ENCODE data around the gene GUCY1A2.
"Not testable (repeated sequence)": the region's sequence is repeated elsewhere in the genome, so short reads cannot be mapped to it uniquely, and the experiment has no call there.

Gene GUCY1A2

DNA sequence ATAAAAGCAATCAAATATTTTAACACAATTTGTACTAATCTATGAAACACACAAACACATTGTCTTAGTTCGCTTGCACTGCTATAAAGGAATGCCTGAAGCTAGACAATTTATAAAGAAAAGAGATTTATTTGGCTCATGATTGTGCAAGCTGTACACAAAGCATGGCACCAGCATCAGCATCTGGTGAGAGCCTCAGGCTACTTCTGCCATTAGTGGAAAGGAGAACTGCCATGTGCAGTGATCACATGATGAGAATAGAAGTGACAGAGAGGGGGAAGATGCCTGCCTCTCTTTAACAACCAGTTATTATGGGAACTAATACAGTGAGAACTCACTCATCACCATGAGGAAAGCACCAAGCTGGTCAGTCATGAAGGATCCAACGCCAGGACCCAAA lies 105.1 kb downstream of the GUCY1A2 start:
- Histone ChIP-seq H3K4me3 (ENCODE audit: low read depth, low read length) (no peak overlapping the region), H3K36me3 (no peaks in the 10 kb centered on the region), H3K4me1 (no peaks in the 10 kb centered on the region), H3K27me3 (no peaks in the 10 kb centered on the region), H3K9me3 (no peaks in the 10 kb centered on the region)
- no peak for DNase-seq
- TF ChIP-seq, protein P1, sequence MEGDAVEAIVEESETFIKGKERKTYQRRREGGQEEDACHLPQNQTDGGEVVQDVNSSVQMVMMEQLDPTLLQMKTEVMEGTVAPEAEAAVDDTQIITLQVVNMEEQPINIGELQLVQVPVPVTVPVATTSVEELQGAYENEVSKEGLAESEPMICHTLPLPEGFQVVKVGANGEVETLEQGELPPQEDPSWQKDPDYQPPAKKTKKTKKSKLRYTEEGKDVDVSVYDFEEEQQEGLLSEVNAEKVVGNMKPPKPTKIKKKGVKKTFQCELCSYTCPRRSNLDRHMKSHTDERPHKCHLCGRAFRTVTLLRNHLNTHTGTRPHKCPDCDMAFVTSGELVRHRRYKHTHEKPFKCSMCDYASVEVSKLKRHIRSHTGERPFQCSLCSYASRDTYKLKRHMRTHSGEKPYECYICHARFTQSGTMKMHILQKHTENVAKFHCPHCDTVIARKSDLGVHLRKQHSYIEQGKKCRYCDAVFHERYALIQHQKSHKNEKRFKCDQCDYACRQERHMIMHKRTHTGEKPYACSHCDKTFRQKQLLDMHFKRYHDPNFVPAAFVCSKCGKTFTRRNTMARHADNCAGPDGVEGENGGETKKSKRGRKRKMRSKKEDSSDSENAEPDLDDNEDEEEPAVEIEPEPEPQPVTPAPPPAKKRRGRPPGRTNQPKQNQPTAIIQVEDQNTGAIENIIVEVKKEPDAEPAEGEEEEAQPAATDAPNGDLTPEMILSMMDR (IDR thresholded peaks at IDR 0.05; ENCODE audit: low read depth, low read length): no peak

DNA sequence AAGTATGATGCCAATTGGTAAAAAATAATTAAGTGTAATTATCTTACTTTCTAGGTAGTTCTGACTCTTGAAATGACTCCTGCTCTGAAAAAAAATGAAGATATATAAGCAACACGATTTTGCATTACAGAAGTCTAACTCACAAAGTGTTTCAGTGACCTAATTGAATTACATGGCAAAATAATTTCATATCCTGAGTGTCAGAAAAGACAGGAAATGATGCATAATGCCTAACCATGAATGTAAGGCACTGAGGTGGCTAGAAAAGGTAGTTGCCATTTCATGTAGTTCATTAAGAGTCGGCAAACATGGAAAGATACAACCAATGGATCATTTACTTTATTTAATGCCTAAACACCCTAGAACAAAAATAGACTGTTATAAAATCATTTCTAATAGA lies 113.5 kb downstream of the GUCY1A2 start:
- Histone ChIP-seq H3K36me3 (no peaks in the 10 kb centered on the region), H3K27me3 (no peaks in the 10 kb centered on the region), H3K4me3 (ENCODE audit: low read depth, low read length) (no peak overlapping the region), H3K4me1 (no peaks in the 10 kb centered on the region), H3K9me3 (no peaks in the 10 kb centered on the region)
- no peak for DNase-seq
- TF ChIP-seq, protein P1 (IDR thresholded peaks at IDR 0.05; ENCODE audit: low read depth, low read length): no peak

DNA sequence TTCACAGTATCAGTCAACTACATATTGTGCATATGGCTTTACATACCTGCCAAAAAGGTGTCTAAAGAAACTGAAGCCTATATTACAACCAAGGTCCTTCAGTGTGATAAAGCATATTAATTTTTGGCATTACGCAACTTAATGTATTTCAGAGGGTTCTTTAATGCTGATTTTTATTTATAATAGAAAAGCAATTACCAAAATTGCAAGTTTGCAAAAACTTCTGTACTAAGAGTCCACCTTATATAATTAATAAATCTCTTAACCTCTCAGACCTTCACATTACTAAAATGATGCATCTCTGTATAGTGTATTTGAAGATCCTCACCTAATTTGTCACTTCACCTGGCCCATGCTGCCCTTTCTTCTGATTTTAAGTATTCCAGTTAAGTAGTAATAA lies 128.6 kb downstream of the GUCY1A2 start:
- TF ChIP-seq, protein P1 (IDR thresholded peaks at IDR 0.05; ENCODE audit: low read depth, low read length): no peak
- Histone ChIP-seq H3K9me3 (no peaks in the 10 kb centered on the region; the same call in 1 of the 2 replicates), H3K27me3 (no peaks in the 10 kb centered on the region), H3K36me3 (no peaks in the 10 kb centered on the region), H3K4me1 (no peaks in the 10 kb centered on the region), H3K4me3 (ENCODE audit: low read depth, low read length) (no peak overlapping the region)
- no peak for DNase-seq

DNA sequence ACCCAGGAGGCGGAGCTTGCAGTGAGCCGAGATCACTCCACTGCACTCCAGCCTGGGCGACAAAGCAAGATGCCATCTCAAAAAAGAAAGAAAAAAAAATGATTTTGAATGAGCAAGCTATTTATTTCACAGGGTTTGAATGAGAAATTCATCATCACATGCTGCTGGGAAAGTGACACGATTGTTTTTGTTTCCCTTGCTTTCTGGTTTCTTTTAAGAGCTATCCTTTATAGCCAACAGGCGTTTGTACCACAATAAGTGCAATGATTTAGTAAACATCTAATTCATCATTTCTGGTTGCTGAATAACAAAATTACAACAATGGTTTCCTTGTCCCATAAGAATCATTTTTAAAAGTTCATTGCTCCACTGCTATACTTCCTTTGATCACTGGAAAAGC lies 129.9 kb downstream of the GUCY1A2 start:
- TF ChIP-seq, protein P1 (IDR thresholded peaks at IDR 0.05; ENCODE audit: low read depth, low read length): no peak
- DNase-seq: no peak
- H3K36me3 ChIP-seq: no peaks in the 10 kb centered on the region
- no peaks in the 10 kb centered on the region for H3K27me3 ChIP-seq
- H3K9me3 ChIP-seq: no peaks in the 10 kb centered on the region; the same call in 1 of the 2 replicates
- H3K4me1 ChIP-seq: no peaks in the 10 kb centered on the region
- H3K4me3 ChIP-seq (ENCODE audit: low read depth, low read length): no peak overlapping the region

DNA sequence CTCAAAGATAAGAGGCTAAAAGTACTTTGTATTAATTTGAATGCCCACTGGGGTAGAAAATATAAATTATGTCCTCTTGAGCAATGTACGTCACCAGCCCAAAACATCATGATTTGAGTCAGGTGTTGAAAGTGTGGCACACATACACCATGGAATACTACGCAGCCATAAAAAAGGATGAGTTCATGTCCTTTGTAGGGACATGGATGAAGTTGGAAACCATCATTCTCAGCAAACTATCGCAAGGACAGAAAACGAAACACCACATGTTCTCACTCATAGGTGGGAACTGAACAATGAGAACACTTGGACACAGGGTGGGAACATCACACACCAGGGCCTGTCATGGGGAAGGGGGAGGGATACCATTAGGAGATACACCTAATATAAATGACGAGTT lies 134.6 kb downstream of the GUCY1A2 start:
- not testable (repeated sequence) for DNase-seq; H3K36me3 ChIP-seq; H3K4me3 ChIP-seq (ENCODE audit: low read depth, low read length)

DNA sequence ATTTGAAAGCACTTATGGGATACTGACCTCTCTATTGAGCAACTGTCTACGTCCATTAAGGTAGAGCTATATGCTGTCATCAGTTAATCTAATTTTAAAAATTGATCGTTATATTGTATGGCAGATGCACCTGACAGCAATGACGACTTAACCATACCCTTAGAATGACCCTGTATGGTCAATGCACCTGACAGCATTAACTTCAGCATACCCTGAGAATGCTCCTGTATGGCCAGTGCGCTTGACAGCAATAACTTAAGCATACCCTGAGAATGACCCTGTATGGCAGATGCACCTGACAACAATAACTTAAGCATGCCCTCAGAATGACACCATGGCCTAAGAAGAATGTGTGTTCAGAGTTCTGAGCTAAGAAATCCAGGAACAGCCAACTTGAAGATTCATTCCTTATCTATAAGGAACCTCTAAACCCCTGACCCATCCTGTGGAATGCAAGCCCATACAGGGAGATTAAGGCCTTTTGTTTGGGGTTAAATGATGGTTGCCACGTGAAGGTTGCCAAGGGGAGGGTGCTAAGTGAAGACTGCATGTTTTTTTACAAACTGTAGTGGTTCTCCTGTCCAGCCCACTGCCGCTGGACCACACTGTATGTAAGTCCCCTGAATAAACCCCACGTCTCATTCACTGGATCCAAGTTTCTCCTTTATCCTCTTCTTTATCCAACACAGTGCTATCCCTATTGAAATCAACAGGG lies 138.3 kb downstream of the GUCY1A2 start:
- H3K27me3 ChIP-seq: no peaks in the 10 kb centered on the region
- DNase-seq: no peak

More for the DNA sequence above, 134.6 kb downstream of the GUCY1A2 start:
- not testable (repeated sequence) for H3K27me3 ChIP-seq, H3K9me3 ChIP-seq, H3K4me1 ChIP-seq

More for the DNA sequence above, 138.3 kb downstream of the GUCY1A2 start:
- Histone ChIP-seq H3K4me1 (no peaks in the 10 kb centered on the region), H3K4me3 (ENCODE audit: low read depth, low read length) (no peak overlapping the region), H3K9me3 (no peaks in the 10 kb centered on the region; the same call in none of the 2 replicates), H3K36me3 (no peaks in the 10 kb centered on the region)
- TF ChIP-seq, protein P1 (IDR thresholded peaks at IDR 0.05; ENCODE audit: low read depth, low read length): no peak

Data from BE2C (cell line).